ENCODE data around the gene MKNK1. TPM values are rescaled to one million over a fixed set of nuclear protein-coding genes. Genes with fewer than 3 reads are reported as not detected.

MKNK1 gene
- total RNA-seq, 1 experiment from 2014 or later = 12.9 TPM

GRCh38 chr1:46532498-46533178 is 71.4 kb downstream of the MKNK1 start:
- Histone ChIP-seq H3K23ac (ENCODE audit: insufficient read length, low read depth, low read length) (no peak overlapping the region), H2BK5ac (ENCODE audit: insufficient read length, low read length) (no peak overlapping the region), H3K4ac (ENCODE audit: low read depth, low read length) (no peak overlapping the region), H3K79me2 (ENCODE audit: insufficient read depth, low read length) (no peaks in the 10 kb centered on the region), H2BK12ac (ENCODE audit: insufficient read length, low read depth, low read length) (no peak overlapping the region), H3K9me3 (ENCODE audit: control insufficient read depth, low read depth, low read length) (no peaks in the 10 kb centered on the region), H4K91ac (ENCODE audit: insufficient read length, low read depth, low read length) (no peak overlapping the region), H3K27ac (ENCODE audit: insufficient read length, low read depth, low read length) (no peak overlapping the region), H2BK20ac (ENCODE audit: low read depth, low read length, poor library complexity, severe bottlenecking) (no peak overlapping the region), H3K4me2 (ENCODE audit: insufficient read depth, insufficient read length, low read length) (peak overlapping the region; percentile 33), H4K20me1 (ENCODE audit: control insufficient read depth, insufficient read depth, insufficient read length) (no peaks in the 10 kb centered on the region), H3K27me3 (ENCODE audit: insufficient read depth, low read length) (peaks cover 31% of the 10 kb centered on the region), H4K8ac (replicated peaks; ENCODE audit: insufficient read length, low read depth, low read length) (no peak overlapping the region), H4K5ac (ENCODE audit: insufficient read length, low read depth, low read length) (no peak overlapping the region), H3K9ac (ENCODE audit: extremely low read depth, insufficient read length, low read length) (no peak overlapping the region), H3T11ph (ENCODE audit: low read length) (no peak overlapping the region), H3K56ac (ENCODE audit: insufficient read length, low read depth, low read length) (no peak overlapping the region), H3K14ac (ENCODE audit: insufficient read depth, low read length) (no peak overlapping the region), H2AK5ac (ENCODE audit: insufficient read length, low read length) (no peak overlapping the region), H3K18ac (ENCODE audit: insufficient read length, low read depth, low read length) (no peak overlapping the region), H3K23me2 (ENCODE audit: insufficient read length, low read depth, low read length, poor library complexity, severe bottlenecking) (peaks cover 3% of the 10 kb centered on the region), H3K4me1 (ENCODE audit: insufficient read depth, low read length) (no peaks in the 10 kb centered on the region), H3K79me1 (ENCODE audit: insufficient read depth, low read depth, low read length, poor library complexity, severe bottlenecking) (no peaks in the 10 kb centered on the region), H2BK120ac (ENCODE audit: low read depth, low read length, poor library complexity, severe bottlenecking) (no peak overlapping the region), H2BK15ac (ENCODE audit: low read depth, low read length) (no peak overlapping the region), H2AFZ (ENCODE audit: low read length) (no peak overlapping the region)
- DNase-seq = peak; percentile 55
- H3K36me3 Mint-ChIP-seq (ENCODE audit: insufficient read depth in 1 of 3, low read depth in 3 of 3) = no peaks in the 10 kb centered on the region
- H3K27me3 Mint-ChIP-seq (ENCODE audit: low read depth) = peaks cover 94% of the 10 kb centered on the region
- H3K9me3 Mint-ChIP-seq = peaks cover 0 to 2% of the 10 kb centered on the region in 2 experiments; a peak in 2 of 5 replicates
- no CpG with 5 or more reads among the region's 31 CpGs for WGBS (ENCODE audit: extremely low coverage, insufficient read length, low lambda C conversion rate)
- no peak overlapping the region for H3K27ac Mint-ChIP-seq
- TF ChIP-seq CTCF (conservative IDR thresholded peaks at IDR 0.05) = peak; percentile 84
- peaks cover 20 to 27% of the 10 kb centered on the region in 2 experiments for H3K4me1 Mint-ChIP-seq
- H3K4me3 Mint-ChIP-seq = peak overlapping the region; percentile 10 to 49; a peak in 2 of 5 replicates

Data from H9 (cell line).